Activated CD8-positive, alpha-beta memory T cell treated with anti-CD3 and anti-CD28 coated beads, Interleukin-2, amount 50 U/mL, for 4 hours (primary cell): ENCODE data around the gene KDM3B.

Experiments
- DNase-seq: peaks from one replicate; pipeline ENCODE4 v3.0.0-alpha.2; 2020

KDM3B gene

GRCh38 chr5:138454121-138454520 lies 101.6 kb downstream of the KDM3B start:
- DNase-seq, result no peak

- no peak for DNase-seq
These were observed 102.9 kb downstream of the KDM3B start for GRCh38 chr5:138455232-138455930.

GRCh38 chr5:138457531-138458275 lies 105.2 kb downstream of the KDM3B start:
- DNase-seq, result no peak

GRCh38 chr5:138458384-138458783 lies 105.9 kb downstream of the KDM3B start:
- DNase-seq, result no peak

- DNase-seq, result no peak
These were observed 106.4 kb downstream of the KDM3B start for GRCh38 chr5:138458856-138459255.

- DNase-seq, result peak; percentile 88
These were observed 106.9 kb downstream of the KDM3B start for GRCh38 chr5:138459311-138459933.

GRCh38 chr5:138460032-138460693 lies 107.7 kb downstream of the KDM3B start:
- DNase-seq, result no peak

GRCh38 chr5:138461343-138462125 lies 109.0 kb downstream of the KDM3B start:
- DNase-seq, result no peak

GRCh38 chr5:138463419-138464007 lies 111.0 kb downstream of the KDM3B start:
- no peak for DNase-seq

- DNase-seq, result peak; percentile 94
These were observed 111.5 kb downstream of the KDM3B start for GRCh38 chr5:138464008-138464387.

GRCh38 chr5:138464388-138465260 lies 112.1 kb downstream of the KDM3B start:
- DNase-seq, result peak; percentile 93

- DNase-seq, result peak; percentile 96
These were observed 113.0 kb downstream of the KDM3B start, which contains the start of gene EGR1 for GRCh38 chr5:138465261-138466124. Gene EGR1 (plus strand): TSS chr5:138465479. CDS start chr5:138465762, 283 bp downstream.

- DNase-seq, result peak; percentile 46
These were observed 113.8 kb downstream of the KDM3B start for GRCh38 chr5:138466125-138466899.

- DNase-seq, result no peak
These were observed 114.6 kb downstream of the KDM3B start for GRCh38 chr5:138466900-138467710.

GRCh38 chr5:138467711-138468132 lies 115.2 kb downstream of the KDM3B start:
- no peak for DNase-seq

GRCh38 chr5:138468133-138468965 lies 115.9 kb downstream of the KDM3B start:
- DNase-seq, result no peak

- DNase-seq, result no peak
These were observed 116.6 kb downstream of the KDM3B start for GRCh38 chr5:138468966-138469539.
